ENCODE measurements around the gene OR2W1.

- TF ChIP-seq CTCF (IDR thresholded peaks at IDR 0.05; ENCODE audit: low read length): no peak
- no peak for TF ChIP-seq EZH2 (optimal IDR thresholded peaks at IDR 0.05; ENCODE audit: low read depth, low read length)
These were observed 49.8 kb downstream of the OR2W1 start for GRCh38 chr6:28995093-28995650.
